Measurements from ENCODE around the gene WNT9A.
A peak's percentile ranks its signal among the peaks of the same experiment; 100 is the strongest.
"Not testable (repeated sequence)": the region's sequence is repeated elsewhere in the genome, so short reads cannot be mapped to it uniquely, and the experiment has no call there.

Gene WNT9A

GRCh38 chr1:227883641-227884301, 64.0 kb downstream of the WNT9A start:
- no peak for DNase-seq

- no peak for DNase-seq
These were observed 64.6 kb downstream of the WNT9A start for GRCh38 chr1:227883073-227883520.

GRCh38 chr1:227880342-227880924, 67.3 kb downstream of the WNT9A start:
- no peak for DNase-seq

- DNase-seq = not testable (repeated sequence)
These were observed 69.9 kb downstream of the WNT9A start for GRCh38 chr1:227877810-227878209.

- not testable (repeated sequence) for DNase-seq
These were observed 75.8 kb downstream of the WNT9A start for GRCh38 chr1:227871892-227872291.

- no peak for DNase-seq
These were observed 77.4 kb downstream of the WNT9A start for GRCh38 chr1:227870366-227870765.

GRCh38 chr1:227869851-227870305, 77.9 kb downstream of the WNT9A start:
- peak; percentile 8 for DNase-seq

- no peak for DNase-seq
These were observed 78.4 kb downstream of the WNT9A start for GRCh38 chr1:227869279-227869842.
